Vagina (tissue), 2 donors: ENCODE measurements around the gene DNAAF2. TPM values are rescaled to one million over a fixed set of nuclear protein-coding genes. Genes with fewer than 3 reads are reported as not detected.

ENCODE experiments used
- DNase-seq, 2 donors: peaks; one replicate each; pipeline ENCODE4 v3.0.0-alpha.2; 2017; ENCODE audit errors: extremely low spot score in 2 of 2
- H3K27ac ChIP-seq: fragments of 200-600 bp; sonication (generic); one replicate; pipeline ENCODE4 v1.5.1; 2019
- H3K27me3 ChIP-seq: fragments of 200-600 bp; sonication (generic); one replicate; pipeline ENCODE4 v1.5.1; 2019
- H3K36me3 ChIP-seq, 2 donors: fragments of 200-600 bp; sonication (generic); one replicate each; pipeline ENCODE4 v1.5.1; 2017 to 2019
- H3K4me1 ChIP-seq: fragments of 200-600 bp; sonication (generic); one replicate; pipeline ENCODE4 v1.5.1; 2019
- H3K4me3 ChIP-seq, 2 donors: fragments of 200-600 bp; sonication (generic); 1 replicate in 1 of 2; 2 replicates in 1 of 2; pipeline ENCODE4 v1.5.1; 2016 to 2019
- H3K9me3 ChIP-seq: fragments of 200-600 bp; sonication (generic); one replicate; pipeline ENCODE4 v1.5.1; 2019
- CTCF ChIP-seq, 3 experiments: fragments of 450-650 bp in 2 of 3; fragments of 200-600 bp in 1 of 3; sonication (generic) in 1 of 3; IDR thresholded peaks; one replicate each; pipeline ENCODE4 v1.5.1; 2017 to 2019; ENCODE audit warnings: antibody characterized with exemption in 3 of 3, mild to moderate bottlenecking in 2 of 3, moderate library complexity in 2 of 3
- POLR2A ChIP-seq, 2 donors: fragments of 450-650 bp; IDR thresholded peaks; one replicate each; pipeline ENCODE4 v1.6.1; 2017; ENCODE audit warnings: antibody characterized with exemption in 2 of 2, mild to moderate bottlenecking in 2 of 2, moderate library complexity in 2 of 2
- POLR2AphosphoS5 ChIP-seq, 2 donors: sonication (generic); formaldehyde crosslinking; IDR thresholded peaks; one replicate each; pipeline ENCODE4 v1.9.0; 2017; ENCODE audit warnings: antibody characterized with exemption in 2 of 2, mild to moderate bottlenecking in 2 of 2, low read depth in 1 of 2; ENCODE audit not compliant: insufficient read depth in 1 of 2
- intact Hi-C: fragments of 100-400 bp; cut with DNase I; formaldehyde crosslinking; loops from one replicate; pipeline ENCODE4 v1.15.1; 2023
- total RNA-seq: library from RNA; depleted of rRNA; stranded (reverse); fragments of >200 nt; gene quantifications from one replicate; pipeline ENCODE4 v1.2.3, GENCODE V29; 2016

Gene DNAAF2
- 7.9 TPM for total RNA-seq

GRCh38 chr14:49634547-49635334 is at the start of gene DNAAF2:
Gene DNAAF2 (minus strand): TSS chr14:49635244. CDS start chr14:49635149, 95 bp downstream.
- H3K4me1 ChIP-seq = peaks cover 51% of the 10 kb centered on the region
- intact Hi-C loops = loop anchor here (5.0 kb wide), 1 partner anchor 133 kb away; the partner anchor contains the start of gene KLHDC2

GRCh38 chr14:49679271-49679670 is 44.2 kb upstream of the DNAAF2 start:
- H3K27ac ChIP-seq = no peak overlapping the region
- no peak overlapping the region for H3K4me3 ChIP-seq
- TF ChIP-seq POLR2AphosphoS5 (IDR thresholded peaks at IDR 0.05; ENCODE audit: insufficient read depth in 1 of 2, low read depth in 1 of 2) = peak in 1 of 2 donors; percentile 57
- no peak for TF ChIP-seq POLR2A (IDR thresholded peaks at IDR 0.05)
- intact Hi-C loops = no loop called here
- no peaks in the 10 kb centered on the region for H3K4me1 ChIP-seq
- DNase-seq = no peak
- H3K27me3 ChIP-seq = no peaks in the 10 kb centered on the region
- no peaks in the 10 kb centered on the region for H3K36me3 ChIP-seq
- no peaks in the 10 kb centered on the region for H3K9me3 ChIP-seq

More at GRCh38 chr14:49634547-49635334, at the start of gene DNAAF2:
- Histone ChIP-seq H3K27ac (peak within 1 kb of the TSS; percentile 97), H3K27me3 (no peaks in the 10 kb centered on the region), H3K36me3 (no peaks in the 10 kb centered on the region), H3K9me3 (no peaks in the 10 kb centered on the region), H3K4me3 (peak within 1 kb of the TSS; percentile 69 to 97)
- no peak for DNase-seq
- peak in 1 of 2 donors; percentile 35 for TF ChIP-seq POLR2AphosphoS5 (IDR thresholded peaks at IDR 0.05; ENCODE audit: insufficient read depth in 1 of 2, low read depth in 1 of 2)
- no peak for TF ChIP-seq POLR2A (IDR thresholded peaks at IDR 0.05)
- no peak for TF ChIP-seq CTCF (IDR thresholded peaks at IDR 0.05)

- Histone ChIP-seq H3K4me3 (no peak overlapping the region), H3K27me3 (no peaks in the 10 kb centered on the region), H3K27ac (no peak overlapping the region), H3K9me3 (no peaks in the 10 kb centered on the region), H3K36me3 (no peaks in the 10 kb centered on the region), H3K4me1 (no peaks in the 10 kb centered on the region)
- intact Hi-C loops = no loop called here
- TF ChIP-seq CTCF (IDR thresholded peaks at IDR 0.05) (no peak), POLR2AphosphoS5 (IDR thresholded peaks at IDR 0.05; ENCODE audit: insufficient read depth in 1 of 2, low read depth in 1 of 2) (no peak), POLR2A (IDR thresholded peaks at IDR 0.05) (no peak)
- no peak for DNase-seq
These were observed 42.6 kb upstream of the DNAAF2 start for GRCh38 chr14:49677643-49678042.

GRCh38 chr14:49673586-49673985 is 38.5 kb upstream of the DNAAF2 start:
- Histone ChIP-seq H3K4me3 (no peak overlapping the region), H3K27ac (no peak overlapping the region), H3K36me3 (no peaks in the 10 kb centered on the region), H3K4me1 (no peaks in the 10 kb centered on the region), H3K9me3 (no peaks in the 10 kb centered on the region), H3K27me3 (no peaks in the 10 kb centered on the region)
- no peak for TF ChIP-seq CTCF (IDR thresholded peaks at IDR 0.05)
- no peak for TF ChIP-seq POLR2A (IDR thresholded peaks at IDR 0.05)
- no peak for TF ChIP-seq POLR2AphosphoS5 (IDR thresholded peaks at IDR 0.05; ENCODE audit: insufficient read depth in 1 of 2, low read depth in 1 of 2)
- DNase-seq = no peak
- intact Hi-C loops = no loop called here

- intact Hi-C loops = no loop called here
- no peaks in the 10 kb centered on the region for H3K27me3 ChIP-seq
- H3K9me3 ChIP-seq = no peaks in the 10 kb centered on the region
- TF ChIP-seq CTCF (IDR thresholded peaks at IDR 0.05) (no peak), POLR2A (IDR thresholded peaks at IDR 0.05) (no peak), POLR2AphosphoS5 (IDR thresholded peaks at IDR 0.05; ENCODE audit: insufficient read depth in 1 of 2, low read depth in 1 of 2) (no peak)
- H3K4me3 ChIP-seq = no peak overlapping the region
- no peaks in the 10 kb centered on the region for H3K36me3 ChIP-seq
- H3K27ac ChIP-seq = no peak overlapping the region
- H3K4me1 ChIP-seq = no peaks in the 10 kb centered on the region
- DNase-seq = no peak
These were observed 35.4 kb upstream of the DNAAF2 start for GRCh38 chr14:49670475-49670874.
